GM23338 (cell line): Measurements from ENCODE around the gene DNAJC7.
"Not testable (repeated sequence)": the region's sequence is repeated elsewhere in the genome, so short reads cannot be mapped to it uniquely, and the experiment has no call there.

Experiments
- CREB1 ChIP-seq: fragments of 250-450 bp; sonication (Bioruptor Pico); IDR thresholded peaks from 2 replicates; pipeline ENCODE4 v1.5.0; 2020; ENCODE audit warnings: low read depth, mild to moderate bottlenecking, moderate library complexity
- CTCF ChIP-seq, 2 experiments: fragments of 200-600 bp in 1 of 2; sonication (generic) in 1 of 2; conservative IDR thresholded peaks; 2 replicates each; pipeline versions ENCODE4 v1.5.1 to v1.6.1; 2016 to 2017; ENCODE audit warnings: antibody characterized with exemption in 2 of 2, low read depth in 2 of 2, mild to moderate bottlenecking in 2 of 2, moderate library complexity in 1 of 2
- EZH2 ChIP-seq: fragments of 200-600 bp; sonication (generic); IDR thresholded peaks from one replicate; pipeline ENCODE4 v1.8.0; 2017; ENCODE audit warnings: antibody characterized with exemption, mild to moderate bottlenecking, low read depth; ENCODE audit not compliant: unreplicated experiment
- EZH2phosphoT487 ChIP-seq: fragments of 200-600 bp; sonication (generic); IDR thresholded peaks from one replicate; pipeline ENCODE4 v1.8.1; 2018; ENCODE audit warnings: antibody characterized with exemption; ENCODE audit not compliant: unreplicated experiment
- JUNB ChIP-seq: IDR thresholded peaks from one replicate; pipeline ENCODE4 v1.6.1; 2016; ENCODE audit warnings: antibody characterized with exemption; ENCODE audit not compliant: unreplicated experiment
- NANOG ChIP-seq: IDR thresholded peaks from 2 replicates; pipeline ENCODE4 v1.6.1; 2016; ENCODE audit warnings: antibody characterized with exemption, borderline replicate concordance
- POLR2AphosphoS5 ChIP-seq: IDR thresholded peaks from 2 replicates; pipeline ENCODE4 v1.6.1; 2016; ENCODE audit warnings: antibody characterized with exemption, low read depth
- STAT1 ChIP-seq: IDR thresholded peaks from one replicate; pipeline ENCODE4 v1.6.1; 2016; ENCODE audit warnings: antibody characterized with exemption; ENCODE audit not compliant: unreplicated experiment
- ZNF114 ChIP-seq: fragments of 250-450 bp; sonication (Bioruptor Pico); IDR thresholded peaks from 2 replicates; pipeline ENCODE4 v1.5.0; 2020; ENCODE audit warnings: mild to moderate bottlenecking, moderate library complexity
- ZNF462 ChIP-seq: fragments of 250-450 bp; sonication (Bioruptor Pico); IDR thresholded peaks from 2 replicates; pipeline ENCODE4 v1.5.0; 2020; ENCODE audit warnings: mild to moderate bottlenecking, moderate library complexity
- TF ChIP-seq, protein P1 (sequence below): IDR thresholded peaks from one replicate; pipeline ENCODE4 v1.6.1; 2018; ENCODE audit warnings: antibody characterized with exemption; ENCODE audit not compliant: unreplicated experiment
- TF ChIP-seq, protein P2 (sequence below): IDR thresholded peaks from 2 replicates; pipeline ENCODE4 v1.6.1; 2016; ENCODE audit warnings: antibody characterized with exemption

DNA sequence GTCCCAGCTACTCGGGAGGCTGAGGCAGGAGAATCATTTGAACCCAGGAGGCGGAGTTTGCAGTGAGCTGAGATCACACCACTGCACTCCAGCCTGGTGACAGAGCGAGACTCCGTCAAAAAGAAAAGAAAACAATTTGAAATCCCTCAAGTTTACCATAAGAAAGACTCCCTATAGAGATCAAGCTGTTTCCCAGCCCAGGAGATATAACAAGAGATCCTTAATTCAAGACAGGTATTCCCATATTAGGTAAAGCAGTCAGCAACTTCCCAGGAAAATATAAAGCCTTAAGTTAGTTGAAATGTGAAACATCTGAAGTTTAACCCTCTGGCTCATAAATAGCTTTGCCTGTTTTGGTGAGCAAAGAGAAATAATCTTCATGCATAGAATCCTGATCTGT lies 4.9 kb downstream of the DNAJC7 start:
- TF ChIP-seq CTCF (conservative IDR thresholded peaks at IDR 0.05; ENCODE audit: low read depth in 2 of 2); ZNF114 (CRISPR knock-in tag); EZH2; EZH2phosphoT487; STAT1; ZNF462 (CRISPR knock-in tag); JUNB; NANOG: not testable (repeated sequence)
- TF ChIP-seq POLR2AphosphoS5 (0 out of 2 replicates have a peak, but pooled peaks have one; percentile 16), CREB1 (CRISPR knock-in tag) (peak; percentile 6; the same call in 1 of the 2 replicates)
- TF ChIP-seq, protein P1, sequence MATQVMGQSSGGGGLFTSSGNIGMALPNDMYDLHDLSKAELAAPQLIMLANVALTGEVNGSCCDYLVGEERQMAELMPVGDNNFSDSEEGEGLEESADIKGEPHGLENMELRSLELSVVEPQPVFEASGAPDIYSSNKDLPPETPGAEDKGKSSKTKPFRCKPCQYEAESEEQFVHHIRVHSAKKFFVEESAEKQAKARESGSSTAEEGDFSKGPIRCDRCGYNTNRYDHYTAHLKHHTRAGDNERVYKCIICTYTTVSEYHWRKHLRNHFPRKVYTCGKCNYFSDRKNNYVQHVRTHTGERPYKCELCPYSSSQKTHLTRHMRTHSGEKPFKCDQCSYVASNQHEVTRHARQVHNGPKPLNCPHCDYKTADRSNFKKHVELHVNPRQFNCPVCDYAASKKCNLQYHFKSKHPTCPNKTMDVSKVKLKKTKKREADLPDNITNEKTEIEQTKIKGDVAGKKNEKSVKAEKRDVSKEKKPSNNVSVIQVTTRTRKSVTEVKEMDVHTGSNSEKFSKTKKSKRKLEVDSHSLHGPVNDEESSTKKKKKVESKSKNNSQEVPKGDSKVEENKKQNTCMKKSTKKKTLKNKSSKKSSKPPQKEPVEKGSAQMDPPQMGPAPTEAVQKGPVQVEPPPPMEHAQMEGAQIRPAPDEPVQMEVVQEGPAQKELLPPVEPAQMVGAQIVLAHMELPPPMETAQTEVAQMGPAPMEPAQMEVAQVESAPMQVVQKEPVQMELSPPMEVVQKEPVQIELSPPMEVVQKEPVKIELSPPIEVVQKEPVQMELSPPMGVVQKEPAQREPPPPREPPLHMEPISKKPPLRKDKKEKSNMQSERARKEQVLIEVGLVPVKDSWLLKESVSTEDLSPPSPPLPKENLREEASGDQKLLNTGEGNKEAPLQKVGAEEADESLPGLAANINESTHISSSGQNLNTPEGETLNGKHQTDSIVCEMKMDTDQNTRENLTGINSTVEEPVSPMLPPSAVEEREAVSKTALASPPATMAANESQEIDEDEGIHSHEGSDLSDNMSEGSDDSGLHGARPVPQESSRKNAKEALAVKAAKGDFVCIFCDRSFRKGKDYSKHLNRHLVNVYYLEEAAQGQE = not testable (repeated sequence)
- TF ChIP-seq, protein P2, sequence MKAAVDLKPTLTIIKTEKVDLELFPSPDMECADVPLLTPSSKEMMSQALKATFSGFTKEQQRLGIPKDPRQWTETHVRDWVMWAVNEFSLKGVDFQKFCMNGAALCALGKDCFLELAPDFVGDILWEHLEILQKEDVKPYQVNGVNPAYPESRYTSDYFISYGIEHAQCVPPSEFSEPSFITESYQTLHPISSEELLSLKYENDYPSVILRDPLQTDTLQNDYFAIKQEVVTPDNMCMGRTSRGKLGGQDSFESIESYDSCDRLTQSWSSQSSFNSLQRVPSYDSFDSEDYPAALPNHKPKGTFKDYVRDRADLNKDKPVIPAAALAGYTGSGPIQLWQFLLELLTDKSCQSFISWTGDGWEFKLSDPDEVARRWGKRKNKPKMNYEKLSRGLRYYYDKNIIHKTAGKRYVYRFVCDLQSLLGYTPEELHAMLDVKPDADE = not testable (repeated sequence)
